Colon (tissue), 2 donors: ENCODE data around the gene NFRKB.

Experiments used
- FAIRE-seq: peaks from 2 replicates; lab custom pipeline; 2012; peaks lifted over from hg19 to GRCh38; lab: Jason Lieb, UNC
- donor health status: control.
- donor health status: control.

NFRKB gene

GRCh38 chr11:129895126-129896041 is at the start of gene NFRKB:
TSS of gene NFRKB (minus strand) at chr11:129895578. CDS start at chr11:129892849, 2,729 bp downstream.
- no peak for FAIRE-seq

- no peak for FAIRE-seq
Observed at GRCh38 chr11:129944696-129945095, 49.3 kb upstream of the NFRKB start.

GRCh38 chr11:129943036-129943435 is 47.7 kb upstream of the NFRKB start:
- FAIRE-seq, result no peak

- no peak for FAIRE-seq
Observed at GRCh38 chr11:129939510-129939909, 44.1 kb upstream of the NFRKB start.

- no peak for FAIRE-seq
Observed at GRCh38 chr11:129938764-129939163, 43.4 kb upstream of the NFRKB start.

DNA sequence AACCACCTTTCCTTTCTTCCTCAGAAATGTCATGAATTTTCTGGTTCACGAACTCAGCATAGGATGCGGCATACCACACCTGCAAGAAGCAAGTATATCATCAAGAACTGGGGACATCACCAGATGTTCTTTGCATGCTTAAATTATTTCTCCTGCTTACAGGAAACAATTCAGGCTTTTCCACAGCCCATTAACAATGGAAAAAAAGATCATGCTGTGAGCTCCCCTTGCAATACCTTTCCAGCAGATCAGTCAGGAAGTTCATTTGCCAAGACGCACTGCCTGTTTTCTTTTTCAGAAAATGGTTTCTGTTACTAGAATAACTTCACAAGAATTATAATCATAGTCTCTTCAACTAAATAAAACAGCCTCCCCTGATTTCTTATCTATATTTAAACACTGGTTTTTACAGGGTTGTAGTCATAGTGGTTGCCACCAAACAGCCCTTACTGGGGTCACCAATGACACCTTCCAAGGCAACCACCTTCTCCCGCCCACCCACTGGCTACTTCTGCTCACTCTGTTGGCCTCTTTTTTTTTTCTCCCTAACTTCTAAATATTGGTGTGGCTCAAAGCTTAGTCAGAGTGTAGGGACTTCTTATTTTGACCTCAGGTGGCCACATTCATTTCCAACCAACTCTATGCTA is 42.3 kb upstream of the NFRKB start:
- FAIRE-seq, result no peak

GRCh38 chr11:129935723-129936122 is 40.3 kb upstream of the NFRKB start:
- FAIRE-seq, result no peak

- no peak for FAIRE-seq
Observed at GRCh38 chr11:129933891-129934290, 38.5 kb upstream of the NFRKB start.

- no peak for FAIRE-seq
Observed at GRCh38 chr11:129933262-129933661, 37.9 kb upstream of the NFRKB start.

DNA sequence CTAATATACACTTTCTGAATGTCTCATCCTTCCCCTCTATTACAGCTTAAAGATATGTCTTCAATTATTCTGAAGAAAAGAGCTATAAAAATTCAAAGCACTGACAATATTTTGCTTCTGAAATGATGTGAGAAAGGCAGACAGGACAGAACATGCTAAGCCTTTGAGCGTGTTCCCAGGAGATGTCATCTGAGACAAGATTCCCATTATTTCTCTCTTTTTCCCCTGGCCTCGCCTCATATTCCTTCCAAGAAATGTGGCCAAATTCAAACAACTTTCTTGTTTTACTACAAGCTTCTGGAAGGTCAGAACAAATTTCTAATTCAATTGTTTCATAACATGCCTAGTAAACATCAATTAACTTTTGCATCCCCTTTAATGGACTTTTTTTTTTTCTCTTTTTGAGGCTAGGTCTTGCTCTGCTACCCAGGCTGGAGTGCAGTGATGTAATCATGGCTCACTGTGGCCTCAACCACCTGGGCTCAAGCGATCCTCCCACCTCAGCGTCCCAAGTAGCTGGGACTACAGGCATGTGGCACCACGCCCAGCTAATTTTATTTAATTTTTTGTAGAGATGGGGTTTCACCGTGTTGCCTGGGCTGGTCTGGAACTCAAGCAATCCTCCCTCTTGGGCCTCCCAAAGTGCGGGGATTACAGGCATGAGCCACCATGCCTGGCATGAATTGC is 37.1 kb upstream of the NFRKB start:
- no peak for FAIRE-seq

DNA sequence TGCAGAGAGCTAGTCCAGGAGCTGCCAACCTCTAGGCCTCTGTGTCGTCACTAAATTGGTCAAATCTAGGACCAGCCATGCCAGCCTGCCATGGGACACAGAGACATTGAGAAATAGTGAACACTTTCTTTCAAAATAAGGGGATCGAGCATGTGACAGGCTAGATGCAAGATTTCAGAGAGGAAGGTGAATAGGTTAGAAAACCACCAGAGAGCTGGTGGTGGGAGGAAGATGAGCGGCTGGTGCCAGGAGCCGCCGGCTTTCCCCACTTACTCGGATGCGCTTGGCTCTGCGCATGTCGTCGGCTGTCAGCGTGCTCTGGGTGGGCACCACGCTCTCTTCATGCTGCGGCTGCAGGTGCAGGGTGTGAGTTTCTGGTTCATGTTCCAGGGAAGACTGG is 35.4 kb upstream of the NFRKB start:
- FAIRE-seq, result no peak

DNA sequence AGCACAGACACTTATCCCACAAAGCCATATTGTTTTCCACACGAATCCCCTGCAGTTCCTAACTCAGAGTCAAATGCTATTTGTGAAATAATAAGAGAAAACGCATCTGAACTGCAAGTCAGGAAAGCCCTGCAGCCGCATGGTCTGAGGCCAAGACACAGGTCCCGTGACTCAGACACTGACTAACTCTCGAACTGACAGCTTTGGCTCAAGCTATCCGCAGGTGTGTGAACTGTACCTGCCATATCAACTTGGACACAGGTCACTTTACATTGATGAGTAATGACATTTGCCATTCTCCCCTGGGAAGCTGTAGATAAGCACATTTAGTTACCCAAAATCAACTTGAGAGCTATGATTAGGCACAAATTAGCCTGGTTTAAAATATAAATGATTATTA is 34.9 kb upstream of the NFRKB start:
- FAIRE-seq, result no peak

- FAIRE-seq, result no peak
Observed at GRCh38 chr11:129929721-129930120, 34.3 kb upstream of the NFRKB start.

GRCh38 chr11:129928923-129929692 is 33.7 kb upstream of the NFRKB start:
- FAIRE-seq, result no peak

- FAIRE-seq, result no peak
Observed at GRCh38 chr11:129922674-129923073, 27.3 kb upstream of the NFRKB start.

GRCh38 chr11:129918361-129918760 is 23.0 kb upstream of the NFRKB start:
- FAIRE-seq, result no peak

- FAIRE-seq, result no peak
Observed at GRCh38 chr11:129917231-129917630, 21.9 kb upstream of the NFRKB start.

DNA sequence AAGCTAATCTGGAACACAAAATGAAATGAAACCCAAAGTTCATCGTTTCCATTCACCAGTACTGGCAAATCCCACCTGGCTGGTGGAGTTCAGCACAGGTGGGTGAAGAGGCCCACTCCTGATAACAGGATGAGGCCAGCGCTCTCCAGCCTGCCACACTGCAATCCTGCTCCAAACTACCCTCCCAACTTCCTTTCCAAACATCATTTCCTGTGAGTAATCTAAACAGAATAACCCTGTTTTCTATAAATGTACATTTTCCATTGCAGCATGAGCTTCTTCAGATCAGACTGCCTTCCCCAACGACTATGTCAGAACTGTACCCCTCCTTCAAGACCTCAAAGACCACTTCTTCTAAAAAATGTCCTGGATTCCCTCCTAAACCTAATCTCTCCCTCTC is 15.9 kb upstream of the NFRKB start:
- FAIRE-seq, result no peak

DNA sequence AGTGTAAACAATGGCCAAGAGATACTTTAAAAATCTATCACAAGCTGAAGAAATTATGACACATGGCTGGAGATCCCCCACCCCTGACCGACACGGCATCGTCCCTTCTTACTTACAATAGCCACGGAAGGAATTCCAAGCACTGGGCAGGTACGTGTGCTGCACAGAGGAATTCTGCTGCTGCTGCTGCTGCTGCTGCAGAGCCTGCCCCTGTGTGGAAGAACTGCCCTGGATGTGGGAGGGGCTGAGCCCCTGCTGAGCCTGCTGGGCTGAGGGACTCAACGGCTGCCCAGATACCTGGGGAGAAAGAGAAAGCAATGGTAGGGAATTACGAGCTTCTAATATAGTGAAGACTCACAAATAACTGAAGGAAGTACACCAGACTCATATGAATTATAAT is 15.0 kb upstream of the NFRKB start:
- no peak for FAIRE-seq

DNA sequence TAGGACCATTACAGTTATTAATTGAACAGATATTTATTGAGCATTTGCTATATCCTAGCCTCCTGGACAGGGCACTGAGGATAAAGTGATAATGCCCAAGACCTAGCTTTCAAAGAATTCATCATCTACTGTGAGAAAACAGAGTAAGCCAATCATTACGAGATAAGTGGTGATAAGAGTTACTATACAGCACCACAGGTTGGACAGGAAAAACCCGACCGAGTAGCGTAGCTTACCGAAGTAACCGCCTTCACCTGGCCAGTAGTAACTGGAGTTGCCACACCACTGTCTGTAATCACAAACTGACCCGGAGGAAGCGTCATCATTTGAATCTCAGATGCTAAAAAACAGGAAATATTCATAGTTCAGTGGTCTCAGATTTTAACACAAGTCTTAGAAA is 10.0 kb upstream of the NFRKB start:
- FAIRE-seq, result no peak

- no peak for FAIRE-seq
Observed at GRCh38 chr11:129896062-129896461, 684 bp upstream of the NFRKB start.
